ENCODE results near the gene NAP1L5.

Gene NAP1L5

GRCh38 chr4:88735564-88735963, 37.9 kb upstream of the NAP1L5 start:
- ATAC-seq: no peak
- TF ChIP-seq BACH2 (CRISPR knock-in tag; IDR thresholded peaks at IDR 0.05; ENCODE audit: borderline replicate concordance) (no peak), TSHZ2 (CRISPR knock-in tag; IDR thresholded peaks at IDR 0.05) (no peak), ZNF565 (CRISPR knock-in tag; conservative IDR thresholded peaks at IDR 0.05; ENCODE audit: low read depth) (no peak), ZC3H10 (CRISPR knock-in tag; IDR thresholded peaks at IDR 0.05) (no peak)

GRCh38 chr4:88734403-88734949, 36.8 kb upstream of the NAP1L5 start:
- ATAC-seq: no peak
- TF ChIP-seq CSRNP3 (CRISPR knock-in tag; IDR thresholded peaks at IDR 0.05): no peak
- no peak for TF ChIP-seq PATZ1 (CRISPR knock-in tag; IDR thresholded peaks at IDR 0.05; ENCODE audit: borderline replicate concordance)
- TF ChIP-seq TOX (CRISPR knock-in tag; IDR thresholded peaks at IDR 0.05; ENCODE audit: borderline replicate concordance): no peak
- TF ChIP-seq PPARA (CRISPR knock-in tag; IDR thresholded peaks at IDR 0.05; ENCODE audit: borderline replicate concordance): no peak
- no peak for TF ChIP-seq ZFP30 (CRISPR knock-in tag; IDR thresholded peaks at IDR 0.05)
- no peak for TF ChIP-seq RARB (CRISPR knock-in tag; IDR thresholded peaks at IDR 0.05)
- no peak for TF ChIP-seq OSR1 (CRISPR knock-in tag; IDR thresholded peaks at IDR 0.05)

- TF ChIP-seq BACH2 (CRISPR knock-in tag; IDR thresholded peaks at IDR 0.05; ENCODE audit: borderline replicate concordance) (no peak), OSR1 (CRISPR knock-in tag; IDR thresholded peaks at IDR 0.05) (no peak), ZNF70 (CRISPR knock-in tag; IDR thresholded peaks at IDR 0.05) (no peak), CREB5 (CRISPR knock-in tag; IDR thresholded peaks at IDR 0.05; ENCODE audit: low read depth) (no peak), CSDC2 (CRISPR knock-in tag; IDR thresholded peaks at IDR 0.05) (no peak), RARB (CRISPR knock-in tag; IDR thresholded peaks at IDR 0.05) (no peak)
- no peak for ATAC-seq
Observed at GRCh38 chr4:88732714-88733368, 35.2 kb upstream of the NAP1L5 start.

GRCh38 chr4:88731381-88731780, 33.8 kb upstream of the NAP1L5 start:
- peak; percentile 26; the same call in 1 of the 3 replicates for ATAC-seq
- TF ChIP-seq ZC3H10 (CRISPR knock-in tag; IDR thresholded peaks at IDR 0.05): no peak
- no peak for TF ChIP-seq PATZ1 (CRISPR knock-in tag; IDR thresholded peaks at IDR 0.05; ENCODE audit: borderline replicate concordance)
- TF ChIP-seq SNAI2 (CRISPR knock-in tag; IDR thresholded peaks at IDR 0.05): no peak
- TF ChIP-seq CREB5 (CRISPR knock-in tag; IDR thresholded peaks at IDR 0.05; ENCODE audit: low read depth): no peak
- no peak for TF ChIP-seq POU6F1 (CRISPR knock-in tag; IDR thresholded peaks at IDR 0.05; ENCODE audit: borderline replicate concordance, low read depth)
- no peak for TF ChIP-seq ZNF8 (CRISPR knock-in tag; IDR thresholded peaks at IDR 0.05)
- TF ChIP-seq ISL1 (CRISPR knock-in tag; IDR thresholded peaks at IDR 0.05): no peak
- TF ChIP-seq TCF4 (CRISPR knock-in tag; IDR thresholded peaks at IDR 0.05; ENCODE audit: borderline replicate concordance): no peak
- no peak for TF ChIP-seq CSRNP3 (CRISPR knock-in tag; IDR thresholded peaks at IDR 0.05)
- TF ChIP-seq ZNF70 (CRISPR knock-in tag; IDR thresholded peaks at IDR 0.05): no peak
- TF ChIP-seq ZFP3 (CRISPR knock-in tag; IDR thresholded peaks at IDR 0.05): no peak
- TF ChIP-seq ZNF565 (CRISPR knock-in tag; conservative IDR thresholded peaks at IDR 0.05; ENCODE audit: low read depth): no peak
- TF ChIP-seq TOX (CRISPR knock-in tag; IDR thresholded peaks at IDR 0.05; ENCODE audit: borderline replicate concordance): no peak
- TF ChIP-seq OSR1 (CRISPR knock-in tag; IDR thresholded peaks at IDR 0.05): no peak
- no peak for TF ChIP-seq ZFP30 (CRISPR knock-in tag; IDR thresholded peaks at IDR 0.05)
